ENCODE measurements around the gene TBC1D9.

The TBC1D9 gene

DNA sequence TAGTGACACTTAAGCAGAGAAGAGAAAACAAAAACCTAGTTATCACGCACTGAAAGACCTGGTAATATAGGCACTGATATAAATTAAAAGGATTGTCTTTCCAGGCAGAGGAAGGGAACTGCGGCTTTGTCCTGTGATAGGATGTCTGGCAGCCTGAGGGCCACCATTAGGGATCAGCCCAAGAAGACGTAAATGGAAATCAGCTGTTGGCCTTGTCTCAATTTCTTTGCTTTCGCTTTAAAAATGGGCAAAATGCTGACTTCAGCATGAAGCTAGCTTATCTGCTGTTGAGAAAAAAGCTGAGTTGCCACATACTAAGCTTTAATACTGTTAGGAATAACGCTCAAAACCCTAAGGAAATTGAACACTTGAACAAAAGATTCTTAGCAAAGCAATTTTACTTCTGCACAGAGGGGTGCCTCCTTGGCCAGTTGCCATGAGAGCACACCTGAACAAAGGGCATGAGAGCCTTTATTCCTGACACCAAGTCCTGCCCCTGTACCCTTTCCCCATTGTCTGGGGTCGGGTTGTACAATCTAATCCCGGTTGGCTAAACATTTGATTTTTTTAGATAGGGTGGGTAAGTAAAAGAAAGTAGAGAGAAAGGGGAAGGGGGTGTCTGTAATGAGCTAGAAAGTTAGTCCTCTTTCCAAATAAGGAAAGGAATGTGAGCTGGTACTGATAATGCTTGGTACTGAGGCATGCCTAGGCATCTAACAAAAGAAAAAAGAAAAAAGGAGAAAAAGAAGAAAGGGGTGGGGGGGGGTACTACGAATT is 102.3 kb downstream of the TBC1D9 start:
- in situ Hi-C loops (cut with MboI; ENCODE audit: low sequenced_read_pairs, unreplicated experiment): no loop called here
- no peak for DNase-seq (ENCODE audit: low spot score)
- TF ChIP-seq CTCF (IDR thresholded peaks at IDR 0.05; ENCODE audit: borderline replicate concordance, control extremely low read depth, extremely low read depth, insufficient read depth, missing control alignments): no peak

DNA sequence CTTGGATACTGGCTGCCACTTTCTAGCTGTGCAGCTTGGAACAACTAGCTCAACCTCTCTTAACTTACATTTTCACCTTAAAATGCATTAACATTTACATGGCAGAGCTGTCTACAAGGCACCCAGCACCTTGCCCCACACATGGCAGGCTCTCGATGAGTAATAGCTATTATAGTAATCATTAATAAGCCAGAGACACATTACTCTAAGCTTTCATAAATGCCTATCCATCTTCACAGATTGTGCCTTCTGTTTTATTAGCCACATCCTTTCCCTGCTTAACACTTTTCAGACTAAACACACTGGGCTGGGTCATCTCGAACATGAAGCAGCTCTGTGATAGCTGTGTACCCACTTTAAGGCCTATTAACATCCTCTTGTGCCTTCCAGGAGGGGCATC is 103.6 kb downstream of the TBC1D9 start:
- no peak for TF ChIP-seq CTCF (IDR thresholded peaks at IDR 0.05; ENCODE audit: borderline replicate concordance, control extremely low read depth, extremely low read depth, insufficient read depth, missing control alignments)
- in situ Hi-C loops (cut with MboI; ENCODE audit: low sequenced_read_pairs, unreplicated experiment): no loop called here
- DNase-seq (ENCODE audit: low spot score): no peak

DNA sequence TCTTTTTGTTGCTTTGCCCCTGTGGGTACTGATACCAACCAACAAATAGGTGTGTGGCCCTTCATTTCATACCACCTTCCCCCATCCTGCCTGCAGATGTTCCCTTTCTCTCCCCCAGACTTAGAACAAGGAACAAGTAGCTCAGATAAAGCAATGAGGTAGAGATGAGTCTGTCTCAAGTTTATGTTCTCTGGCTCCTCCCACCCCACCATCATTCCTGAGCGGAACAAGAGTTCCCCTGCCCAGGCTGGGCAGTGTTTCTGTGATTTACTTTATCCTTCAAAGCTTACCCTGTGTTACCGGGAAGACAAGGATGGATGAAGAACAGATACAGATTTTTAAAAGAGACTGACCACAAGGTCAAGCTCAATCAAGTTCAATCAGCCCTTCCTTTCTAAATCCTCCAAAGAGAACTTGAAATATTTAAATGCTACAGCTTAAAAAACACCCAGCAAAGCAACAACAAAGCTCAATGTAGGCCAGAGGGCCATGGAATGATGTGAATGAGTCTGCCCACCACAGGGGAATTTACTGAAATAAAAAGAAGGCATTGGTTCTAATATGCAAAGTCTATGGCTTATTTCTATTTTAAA is 107.4 kb downstream of the TBC1D9 start:
- in situ Hi-C loops (cut with MboI; ENCODE audit: low sequenced_read_pairs, unreplicated experiment): no loop called here
- TF ChIP-seq CTCF (IDR thresholded peaks at IDR 0.05; ENCODE audit: borderline replicate concordance, control extremely low read depth, extremely low read depth, insufficient read depth, missing control alignments): no peak
- no peak for DNase-seq (ENCODE audit: low spot score)

- in situ Hi-C loops (cut with MboI; ENCODE audit: low sequenced_read_pairs, unreplicated experiment): no loop called here
- DNase-seq (ENCODE audit: low spot score): no peak
- TF ChIP-seq CTCF (IDR thresholded peaks at IDR 0.05; ENCODE audit: borderline replicate concordance, control extremely low read depth, extremely low read depth, insufficient read depth, missing control alignments): no peak
Observed at GRCh38 chr4:140645614-140646412, 110.4 kb downstream of the TBC1D9 start.

- in situ Hi-C loops (cut with MboI; ENCODE audit: low sequenced_read_pairs, unreplicated experiment): no loop called here
- TF ChIP-seq CTCF (IDR thresholded peaks at IDR 0.05; ENCODE audit: borderline replicate concordance, control extremely low read depth, extremely low read depth, insufficient read depth, missing control alignments): no peak
- DNase-seq (ENCODE audit: low spot score): no peak
Observed at GRCh38 chr4:140645196-140645595, 111.0 kb downstream of the TBC1D9 start.

GRCh38 chr4:140644470-140645185 is 111.6 kb downstream of the TBC1D9 start:
- in situ Hi-C loops (cut with MboI; ENCODE audit: low sequenced_read_pairs, unreplicated experiment): no loop called here
- TF ChIP-seq CTCF (IDR thresholded peaks at IDR 0.05; ENCODE audit: borderline replicate concordance, control extremely low read depth, extremely low read depth, insufficient read depth, missing control alignments): no peak
- DNase-seq (ENCODE audit: low spot score): no peak
